Measurements from ENCODE around the gene LEF1.

LEF1 gene

GRCh38 chr4:108168671-108169523 is at the start of gene LEF1:
Gene LEF1, minus strand, starts transcription at chr4:108168932. Its CDS starts 1,165 bp downstream, at chr4:108167767.
- no peak for DNase-seq

GRCh38 chr4:108216510-108216909 is 47.8 kb upstream of the LEF1 start:
- DNase-seq, result no peak

- no peak for DNase-seq
Observed at GRCh38 chr4:108215055-108215454, 46.3 kb upstream of the LEF1 start.

GRCh38 chr4:108213723-108214122 is 45.0 kb upstream of the LEF1 start:
- no peak for DNase-seq

- no peak for DNase-seq
Observed at GRCh38 chr4:108213308-108213707, 44.6 kb upstream of the LEF1 start.

- no peak for DNase-seq
Observed at GRCh38 chr4:108210989-108211835, 42.5 kb upstream of the LEF1 start.

GRCh38 chr4:108209489-108209888 is 40.8 kb upstream of the LEF1 start:
- no peak for DNase-seq

GRCh38 chr4:108205859-108206258 is 37.1 kb upstream of the LEF1 start:
- no peak for DNase-seq

GRCh38 chr4:108204518-108204917 is 35.8 kb upstream of the LEF1 start:
- DNase-seq, result no peak

- no peak for DNase-seq
Observed at GRCh38 chr4:108203377-108203776, 34.6 kb upstream of the LEF1 start.

- DNase-seq, result no peak
Observed at GRCh38 chr4:108201774-108202173, 33.0 kb upstream of the LEF1 start.

GRCh38 chr4:108199881-108200280 is 31.1 kb upstream of the LEF1 start:
- no peak for DNase-seq

- DNase-seq, result no peak
Observed at GRCh38 chr4:108193886-108194672, 25.3 kb upstream of the LEF1 start.

- no peak for DNase-seq
Observed at GRCh38 chr4:108192935-108193334, 24.2 kb upstream of the LEF1 start.

GRCh38 chr4:108192056-108192455 is 23.3 kb upstream of the LEF1 start:
- no peak for DNase-seq

GRCh38 chr4:108191269-108191914 is 22.7 kb upstream of the LEF1 start:
- DNase-seq, result no peak

- DNase-seq, result no peak
Observed at GRCh38 chr4:108188770-108189169, 20.0 kb upstream of the LEF1 start.

GRCh38 chr4:108185252-108185651 is 16.5 kb upstream of the LEF1 start:
- DNase-seq, result no peak

- DNase-seq, result no peak
Observed at GRCh38 chr4:108184453-108185049, 15.8 kb upstream of the LEF1 start.

- no peak for DNase-seq
Observed at GRCh38 chr4:108181704-108182103, 13.0 kb upstream of the LEF1 start.

- no peak for DNase-seq
Observed at GRCh38 chr4:108180513-108180912, 11.8 kb upstream of the LEF1 start.

GRCh38 chr4:108175966-108176365 is 7.2 kb upstream of the LEF1 start:
- DNase-seq, result no peak

Data from midbrain (tissue), 1 donor.